Ramos (cell line): ENCODE data around the gene CTNNB1.

Source experiments
- in situ Hi-C: fragments of 300-500 bp; cut with MboI; formaldehyde crosslinking; loops from one replicate; pipeline ENCODE4 v1.14.3; 2022; ENCODE audit warnings: low sequenced_read_pairs; ENCODE audit not compliant: unreplicated experiment

The CTNNB1 gene

GRCh38 chr3:41198950-41199865 is at the start of gene CTNNB1:
Gene CTNNB1 (plus strand): TSS chr3:41199505. CDS start chr3:41224069, 24,564 bp downstream.
- in situ Hi-C loops = no loop called here

DNA sequence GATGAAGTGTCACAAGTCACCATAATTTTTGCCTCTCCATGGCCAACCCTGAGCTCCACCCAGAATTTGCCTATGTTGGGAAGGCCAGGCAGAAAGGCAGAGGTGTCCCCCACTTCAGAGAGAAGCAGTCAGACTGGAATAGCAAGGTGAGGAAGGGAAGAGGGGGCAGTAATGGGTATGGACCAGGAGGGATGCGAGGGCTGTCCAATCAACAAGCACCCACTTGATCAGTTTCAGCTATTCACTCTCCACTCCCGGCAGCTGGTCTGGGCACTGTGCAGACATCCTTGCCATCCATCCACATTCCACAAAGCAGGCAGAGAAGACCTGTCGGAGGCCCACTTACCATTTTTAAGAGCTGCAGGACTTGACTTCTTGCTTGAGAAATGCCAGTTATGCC is 43.5 kb upstream of the CTNNB1 start:
- in situ Hi-C loops = no loop called here

DNA sequence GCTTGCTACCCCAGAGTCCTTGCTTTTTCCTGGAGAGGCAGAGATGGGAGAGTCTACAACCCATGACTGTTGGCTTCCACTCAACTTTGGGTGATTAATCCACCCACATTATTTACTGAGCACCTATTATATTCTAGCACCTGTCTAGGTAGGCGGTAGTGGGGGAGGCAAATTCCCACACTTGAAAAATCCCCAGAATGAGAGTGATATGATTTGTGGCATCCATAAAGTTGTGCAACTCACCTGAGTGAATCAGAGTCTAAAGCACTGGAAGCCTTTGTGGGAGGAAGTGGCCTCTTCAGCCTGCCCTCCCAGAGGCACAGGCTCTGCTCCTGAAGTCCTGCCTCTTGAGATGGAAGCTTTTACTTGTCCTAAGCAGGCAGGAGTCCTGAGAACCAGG is 40.4 kb upstream of the CTNNB1 start:
- in situ Hi-C loops = no loop called here

- in situ Hi-C loops = no loop called here
Measured at GRCh38 chr3:41159588-41160189, 39.6 kb upstream of the CTNNB1 start.

- in situ Hi-C loops = no loop called here
Measured at GRCh38 chr3:41162541-41162940, 36.8 kb upstream of the CTNNB1 start.

DNA sequence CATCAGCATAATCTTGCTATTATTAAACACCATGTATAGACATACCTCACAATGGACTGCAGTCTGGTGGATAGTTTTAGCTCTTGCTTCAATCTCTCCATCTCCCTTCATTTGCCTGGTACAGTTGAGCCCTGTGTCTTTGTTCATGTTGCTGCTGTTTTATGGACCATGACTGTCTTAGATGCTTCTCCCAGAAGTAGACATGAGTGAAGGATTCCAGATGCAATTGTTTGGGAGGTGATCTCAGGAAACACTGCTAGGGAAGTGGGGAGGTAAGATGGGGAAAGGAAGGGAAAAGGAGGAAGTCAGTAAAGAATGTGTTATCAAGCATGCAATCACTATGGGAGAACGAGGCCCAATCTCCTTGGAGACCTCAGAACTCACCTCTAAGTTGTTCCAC is 36.3 kb upstream of the CTNNB1 start:
- in situ Hi-C loops = no loop called here

DNA sequence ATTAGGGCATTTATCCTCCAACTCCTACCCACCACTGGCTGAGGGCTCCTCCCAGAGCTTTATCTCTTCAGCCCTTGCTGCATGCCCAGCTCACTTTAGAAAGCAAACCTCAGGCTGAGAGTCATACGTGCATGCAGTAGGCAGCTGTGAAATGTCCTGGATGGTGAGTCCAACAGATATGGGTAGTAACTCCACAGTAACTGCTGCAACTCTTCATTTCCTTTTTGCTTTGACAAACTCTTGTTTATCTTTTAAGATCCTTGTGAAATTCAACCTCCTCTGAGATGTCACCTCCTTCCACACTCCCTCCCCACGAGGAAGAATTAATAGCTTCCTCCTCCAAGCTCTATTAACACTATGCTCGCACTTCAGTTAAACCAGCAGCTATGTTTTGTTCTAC is 35.9 kb upstream of the CTNNB1 start:
- in situ Hi-C loops = no loop called here

GRCh38 chr3:41164777-41165176 is 34.5 kb upstream of the CTNNB1 start:
- in situ Hi-C loops = no loop called here

GRCh38 chr3:41167722-41168497 is 31.4 kb upstream of the CTNNB1 start:
- in situ Hi-C loops = no loop called here

DNA sequence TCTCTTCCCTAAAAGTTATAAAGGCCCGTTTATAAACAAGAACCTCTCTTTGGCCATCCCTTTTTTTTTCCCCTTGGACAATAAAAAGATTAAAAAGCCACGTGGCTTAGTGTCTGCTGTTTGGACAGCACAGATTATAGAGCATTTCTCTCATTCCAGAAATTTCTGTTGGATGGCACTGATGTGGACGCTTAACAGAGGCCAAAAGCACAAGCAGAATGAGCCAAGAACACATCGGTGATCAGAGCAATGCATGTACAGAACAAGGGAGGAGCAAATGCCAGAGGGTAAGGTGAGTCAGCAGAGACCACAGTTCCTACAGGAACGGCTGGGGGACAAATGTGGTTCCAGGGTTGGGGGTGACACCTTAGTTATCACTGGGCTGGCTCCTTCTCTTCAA is 30.3 kb upstream of the CTNNB1 start:
- in situ Hi-C loops = no loop called here

DNA sequence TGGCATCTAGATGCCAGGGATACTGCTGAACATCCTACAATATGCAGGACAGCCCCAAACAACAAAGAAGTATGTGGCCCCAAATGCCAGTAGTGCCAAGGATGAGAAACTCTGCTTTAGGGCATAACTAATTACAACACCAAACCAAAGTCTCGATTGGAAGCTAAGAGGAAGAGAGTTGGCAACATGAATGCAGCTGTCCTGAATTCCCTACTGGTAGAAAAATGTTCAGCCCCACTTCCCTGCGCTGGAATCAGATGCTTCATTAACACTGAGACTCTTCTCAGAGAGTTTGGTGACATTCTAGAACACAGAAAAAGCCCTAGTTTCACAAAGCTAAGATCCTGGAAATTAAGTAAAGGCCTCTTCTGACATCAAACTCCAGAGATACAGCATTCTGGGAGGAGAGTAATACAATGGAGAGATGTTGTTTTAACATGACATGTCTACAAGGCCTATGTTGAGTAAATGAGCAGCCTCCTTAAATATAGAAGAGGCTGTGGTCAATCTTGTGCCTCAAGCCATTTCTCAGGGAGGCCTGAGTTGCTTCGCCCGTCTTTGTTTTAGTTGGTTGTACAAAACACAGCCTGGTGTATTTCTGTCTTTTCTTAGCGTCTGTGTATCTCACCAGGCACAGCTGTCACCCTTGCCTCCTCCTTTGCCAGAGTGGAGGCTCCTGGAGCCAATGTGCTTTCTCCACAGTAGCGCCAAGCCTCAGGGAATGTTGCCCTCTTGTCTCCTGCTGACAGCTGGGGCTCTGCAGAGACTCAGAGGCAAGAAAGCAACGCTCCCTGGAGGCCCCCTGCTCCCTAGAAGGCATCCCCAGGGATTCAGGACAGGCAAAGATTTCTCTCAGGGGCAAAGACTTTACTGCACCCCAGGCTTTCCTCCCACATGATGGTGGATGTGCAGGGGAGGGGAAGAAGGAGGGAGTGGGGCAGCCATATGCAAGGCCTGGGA is 25.1 kb upstream of the CTNNB1 start:
- in situ Hi-C loops = no loop called here

DNA sequence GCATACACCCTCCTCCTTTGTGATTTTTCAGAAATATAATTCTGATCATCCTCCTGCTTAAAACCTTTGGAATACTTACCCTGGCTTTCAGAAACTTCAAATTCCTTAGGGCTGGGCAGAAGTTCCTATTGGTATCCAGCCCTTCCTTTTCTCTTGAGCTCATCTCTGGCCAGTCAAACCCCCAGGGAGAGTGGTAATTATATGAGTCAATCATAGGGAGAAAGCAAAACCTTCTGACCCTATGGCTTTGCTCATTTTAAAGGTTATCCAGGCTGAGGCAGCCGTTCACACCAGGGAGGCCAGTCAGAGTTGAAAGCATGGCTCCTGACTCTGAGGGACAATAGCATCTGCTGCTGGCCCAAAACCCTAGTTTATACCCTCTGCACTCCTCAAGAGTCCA is 23.9 kb upstream of the CTNNB1 start:
- in situ Hi-C loops = no loop called here

DNA sequence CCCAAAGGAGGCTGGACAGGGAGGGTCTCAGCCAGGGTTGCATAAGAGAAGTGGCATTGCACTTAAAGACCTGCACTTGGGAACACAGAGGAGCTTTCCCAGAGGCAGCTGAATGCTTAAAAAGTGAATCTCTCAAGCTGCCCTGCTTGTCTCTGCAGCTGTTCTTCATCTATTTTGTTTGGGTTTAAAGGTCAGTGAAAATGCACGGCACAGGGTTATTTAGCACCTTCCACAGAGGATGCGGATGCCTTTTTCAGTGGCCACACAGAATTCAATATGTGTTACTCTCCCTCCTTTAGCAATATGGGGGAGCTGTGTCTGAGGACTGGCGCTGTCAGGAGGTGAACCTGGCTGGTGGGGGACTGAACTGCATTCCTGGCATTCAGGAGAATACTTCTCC is 22.7 kb upstream of the CTNNB1 start:
- in situ Hi-C loops = no loop called here

GRCh38 chr3:41178576-41178975 is 20.7 kb upstream of the CTNNB1 start:
- in situ Hi-C loops = no loop called here

- in situ Hi-C loops = no loop called here
Measured at GRCh38 chr3:41180396-41180795, 18.9 kb upstream of the CTNNB1 start.

- in situ Hi-C loops = no loop called here
Measured at GRCh38 chr3:41182504-41183059, 16.7 kb upstream of the CTNNB1 start.

- in situ Hi-C loops = no loop called here
Measured at GRCh38 chr3:41184394-41184793, 14.9 kb upstream of the CTNNB1 start.

- in situ Hi-C loops = no loop called here
Measured at GRCh38 chr3:41186297-41186696, 13.0 kb upstream of the CTNNB1 start.

- in situ Hi-C loops = no loop called here
Measured at GRCh38 chr3:41188306-41188705, 11.0 kb upstream of the CTNNB1 start.
